Body of pancreas (tissue), 4 donors: ENCODE results near the gene CHSY3. TPM values are rescaled to one million over a fixed set of nuclear protein-coding genes. Genes with fewer than 3 reads are reported as not detected.

Experiments
- ATAC-seq: fragments of 150-250 bp; one replicate; pipeline ENCODE4 v1.9.1; 2016
- DNase-seq, 4 donors: peaks; one replicate each; pipeline ENCODE4 v3.0.0-alpha.2; 2019
- H3K27ac ChIP-seq, 4 donors: fragments of 200-600 bp; sonication (generic); 1 replicate in 3 of 4; 2 replicates in 1 of 4; pipeline versions ENCODE4 v1.5.1 to v1.6.1; 2016 to 2019; ENCODE audit warnings: mild to moderate bottlenecking in 1 of 4, mixed read lengths in 1 of 4, moderate library complexity in 1 of 4
- H3K27me3 ChIP-seq, 2 donors: fragments of 200-600 bp; sonication (generic); one replicate each; pipeline ENCODE4 v1.6.0; 2016; ENCODE audit warnings: mild to moderate bottlenecking in 1 of 2
- H3K36me3 ChIP-seq, 2 donors: fragments of 200-600 bp; sonication (generic); replicated peaks in 1 of 2; 2 replicates each; pipeline ENCODE4 v1.5.1; 2016; ENCODE audit warnings: low read depth in 2 of 2; ENCODE audit not compliant: insufficient read depth in 1 of 2
- H3K4me1 ChIP-seq: fragments of 200-600 bp; sonication (generic); one replicate; pipeline ENCODE4 v1.6.0; 2016
- H3K4me3 ChIP-seq, 2 donors: fragments of 200-600 bp; sonication (generic); 1 replicate in 1 of 2; 2 replicates in 1 of 2; pipeline ENCODE4 v1.5.1; 2016 to 2019
- H3K9me3 ChIP-seq, 3 donors: fragments of 200-600 bp; sonication (generic); 1 replicate in 2 of 3; 2 replicates in 1 of 3; pipeline ENCODE4 v1.5.1; 2016
- CTCF ChIP-seq, 7 experiments: fragments of 450-650 bp in 4 of 7; fragments of 200-600 bp in 3 of 7; sonication (generic) in 3 of 7; IDR thresholded peaks; one replicate each; pipeline ENCODE4 v1.5.1; 2016 to 2019; ENCODE audit warnings: antibody characterized with exemption in 7 of 7
- POLR2A ChIP-seq, 3 donors: fragments of 450-650 bp; IDR thresholded peaks; one replicate each; pipeline ENCODE4 v1.6.1; 2016; ENCODE audit warnings: antibody characterized with exemption in 3 of 3, mild to moderate bottlenecking in 2 of 3
- WGBS, 2 donors: methylation state at CpG; one replicate each; pipeline ENCODE4 v1.1.5; 2017; 5-methylcytosine and 5-hydroxymethylcytosine counted together
- intact Hi-C: fragments of 100-400 bp; cut with DNase I; formaldehyde crosslinking; loops from one replicate; pipeline ENCODE4 v1.15.1; 2023
- total RNA-seq, 2 donors: library from RNA; depleted of rRNA; stranded (reverse); fragments of >200 nt; gene quantifications; one replicate each; pipeline ENCODE4 v1.1.0, GENCODE V29; 2016

Gene CHSY3
- total RNA-seq, 2 donors from 2014 or later = 3.3 to 6.5 TPM

- no peaks in the 10 kb centered on the region for H3K27me3 ChIP-seq
- peaks cover 0 to 21% (median 0%) of the 10 kb centered on the region in 3 donors for H3K9me3 ChIP-seq
- H3K4me3 ChIP-seq = no peak overlapping the region
- ATAC-seq = no peak
- TF ChIP-seq POLR2A (IDR thresholded peaks at IDR 0.05) = no peak
- no peak for TF ChIP-seq CTCF (IDR thresholded peaks at IDR 0.05)
- no peaks in the 10 kb centered on the region for H3K36me3 ChIP-seq
- intact Hi-C loops = no loop called here
- no peaks in the 10 kb centered on the region for H3K4me1 ChIP-seq
- DNase-seq = no peak
- WGBS, 2 donors = 73 to 79% methylated on average over 3 of the region's 3 CpGs
- no peak overlapping the region for H3K27ac ChIP-seq
These were observed 33.8 kb downstream of the CHSY3 start for GRCh38 chr5:129938077-129938476.

GRCh38 chr5:129943936-129944335, 39.7 kb downstream of the CHSY3 start:
- peaks cover 0 to 2% (median 0%) of the 10 kb centered on the region in 3 donors for H3K9me3 ChIP-seq
- H3K4me1 ChIP-seq = no peaks in the 10 kb centered on the region
- DNase-seq (no peak), ATAC-seq (no peak)
- no peaks in the 10 kb centered on the region for H3K27me3 ChIP-seq
- H3K4me3 ChIP-seq = no peak overlapping the region
- 44 to 89% methylated on average over 1 of the region's 1 CpG for WGBS, 2 donors
- no peak overlapping the region for H3K27ac ChIP-seq
- TF ChIP-seq CTCF (IDR thresholded peaks at IDR 0.05) = no peak
- no peak for TF ChIP-seq POLR2A (IDR thresholded peaks at IDR 0.05)
- intact Hi-C loops = no loop called here
- H3K36me3 ChIP-seq = no peaks in the 10 kb centered on the region

- ATAC-seq (no peak), DNase-seq (no peak)
- no peak overlapping the region for H3K4me3 ChIP-seq
- TF ChIP-seq CTCF (IDR thresholded peaks at IDR 0.05) = no peak
- TF ChIP-seq POLR2A (IDR thresholded peaks at IDR 0.05) = no peak
- no peaks in the 10 kb centered on the region for H3K27me3 ChIP-seq
- no peaks in the 10 kb centered on the region for H3K36me3 ChIP-seq
- H3K4me1 ChIP-seq = no peaks in the 10 kb centered on the region
- intact Hi-C loops = no loop called here
- H3K9me3 ChIP-seq = no peaks in the 10 kb centered on the region
- no peak overlapping the region for H3K27ac ChIP-seq
These were observed 40.8 kb downstream of the CHSY3 start for GRCh38 chr5:129945028-129945427.

- H3K36me3 ChIP-seq = no peaks in the 10 kb centered on the region
- no peak overlapping the region for H3K4me3 ChIP-seq
- no peaks in the 10 kb centered on the region for H3K27me3 ChIP-seq
- H3K27ac ChIP-seq = no peak overlapping the region
- no peaks in the 10 kb centered on the region for H3K4me1 ChIP-seq
- DNase-seq (no peak), ATAC-seq (no peak)
- intact Hi-C loops = no loop called here
- H3K9me3 ChIP-seq = no peaks in the 10 kb centered on the region
- 85 to 94% methylated on average over 1 of the region's 1 CpG for WGBS, 2 donors
- TF ChIP-seq POLR2A (IDR thresholded peaks at IDR 0.05) (no peak), CTCF (IDR thresholded peaks at IDR 0.05) (no peak)
These were observed 41.6 kb downstream of the CHSY3 start for GRCh38 chr5:129945774-129946270.

- Histone ChIP-seq H3K9me3 (no peaks in the 10 kb centered on the region), H3K4me1 (no peaks in the 10 kb centered on the region), H3K27me3 (no peaks in the 10 kb centered on the region), H3K36me3 (no peaks in the 10 kb centered on the region), H3K4me3 (no peak overlapping the region), H3K27ac (no peak overlapping the region)
- intact Hi-C loops = no loop called here
- no peak for ATAC-seq
- no peak for DNase-seq
- WGBS, 2 donors = 22 to 45% methylated on average over 2 of the region's 2 CpGs
- no peak for TF ChIP-seq POLR2A (IDR thresholded peaks at IDR 0.05)
- TF ChIP-seq CTCF (IDR thresholded peaks at IDR 0.05) = no peak
These were observed 46.8 kb downstream of the CHSY3 start for GRCh38 chr5:129951039-129951438.
